Osteocyte (in vitro differentiated cells): ENCODE measurements around the gene PTPRN2. TPM values are rescaled to one million over a fixed set of nuclear protein-coding genes. Genes with fewer than 3 reads are reported as not detected.

Source experiments
- DNase-seq: peaks from one replicate; pipeline ENCODE4 v3.0.0; 2021; ENCODE audit warnings: mixed read lengths; ENCODE audit not compliant: unreplicated experiment; ENCODE audit errors: extremely low spot score
- H3K27ac Mint-ChIP-seq: one replicate; pipeline ENCODE4 v1.8.0; 2021; ENCODE audit warnings: mild to moderate bottlenecking, mixed read lengths; ENCODE audit not compliant: unreplicated experiment
- H3K27me3 Mint-ChIP-seq: one replicate; pipeline ENCODE4 v1.8.0; 2021; ENCODE audit warnings: mixed read lengths; ENCODE audit not compliant: unreplicated experiment
- H3K36me3 Mint-ChIP-seq: one replicate; pipeline ENCODE4 v1.8.0; 2021; ENCODE audit warnings: mixed read lengths; ENCODE audit not compliant: unreplicated experiment
- H3K4me1 Mint-ChIP-seq: one replicate; pipeline ENCODE4 v1.8.0; 2021; ENCODE audit warnings: mixed read lengths; ENCODE audit not compliant: unreplicated experiment
- H3K4me3 Mint-ChIP-seq: one replicate; pipeline ENCODE4 v1.8.0; 2021; ENCODE audit warnings: mild to moderate bottlenecking, moderate library complexity, mixed read lengths; ENCODE audit not compliant: unreplicated experiment
- H3K9me3 Mint-ChIP-seq: one replicate; pipeline ENCODE4 v1.8.0; 2021; ENCODE audit warnings: mixed read lengths; ENCODE audit not compliant: unreplicated experiment
- CTCF ChIP-seq: fragments of 200-600 bp; sonication (generic); IDR thresholded peaks from 2 replicates; pipeline ENCODE4 v1.5.0; 2021; ENCODE audit warnings: antibody characterized with exemption, mild to moderate bottlenecking, moderate library complexity
- total RNA-seq: library from RNA; stranded (reverse); gene quantifications from 2 replicates; pipeline ENCODE4 v1.2.1, GENCODE V29; 2021

Gene PTPRN2
- total RNA-seq, 1 donor from 2014 or later = 0.59 TPM

GRCh38 chr7:158361326-158361946 is 226.2 kb downstream of the PTPRN2 start:
- no peaks in the 10 kb centered on the region for H3K36me3 Mint-ChIP-seq
- peaks cover 18% of the 10 kb centered on the region for H3K9me3 Mint-ChIP-seq
- DNase-seq = no peak
- no peaks in the 10 kb centered on the region for H3K4me1 Mint-ChIP-seq
- no peaks in the 10 kb centered on the region for H3K27me3 Mint-ChIP-seq
- H3K4me3 Mint-ChIP-seq = no peak overlapping the region
- no peak for TF ChIP-seq CTCF
- H3K27ac Mint-ChIP-seq = no peak overlapping the region

GRCh38 chr7:158358926-158359645 is 228.5 kb downstream of the PTPRN2 start:
- Mint-ChIP-seq H3K36me3 (no peaks in the 10 kb centered on the region), H3K4me1 (no peaks in the 10 kb centered on the region), H3K27ac (no peak overlapping the region), H3K9me3 (peaks cover 21% of the 10 kb centered on the region), H3K27me3 (no peaks in the 10 kb centered on the region), H3K4me3 (no peak overlapping the region)
- no peak for TF ChIP-seq CTCF
- peak; percentile 56 for DNase-seq

- peak; percentile 78 for DNase-seq
- Mint-ChIP-seq H3K36me3 (no peaks in the 10 kb centered on the region), H3K27me3 (no peaks in the 10 kb centered on the region), H3K9me3 (peaks cover 24% of the 10 kb centered on the region), H3K27ac (no peak overlapping the region), H3K4me3 (no peak overlapping the region), H3K4me1 (no peaks in the 10 kb centered on the region)
- TF ChIP-seq CTCF = no peak
These were observed 229.5 kb downstream of the PTPRN2 start for GRCh38 chr7:158357898-158358821.

- peaks cover 21% of the 10 kb centered on the region for H3K9me3 Mint-ChIP-seq
These were observed 230.3 kb downstream of the PTPRN2 start for GRCh38 chr7:158357106-158357897.

More at GRCh38 chr7:158357106-158357897, 230.3 kb downstream of the PTPRN2 start:
- Mint-ChIP-seq H3K36me3 (no peaks in the 10 kb centered on the region), H3K4me3 (no peak overlapping the region), H3K27me3 (no peaks in the 10 kb centered on the region), H3K4me1 (no peaks in the 10 kb centered on the region), H3K27ac (no peak overlapping the region)
- peak; percentile 72 for DNase-seq
- TF ChIP-seq CTCF = no peak
